Measurements from ENCODE around the gene DUSP16.

- TF ChIP-seq CTCF (conservative IDR thresholded peaks at IDR 0.05; ENCODE audit: low read depth, low read length) (no peak), EZH2phosphoT487 (IDR thresholded peaks at IDR 0.05; ENCODE audit: borderline replicate concordance, low read length) (no peak)
Observed at GRCh38 chr12:12510551-12510950, 52.1 kb downstream of the DUSP16 start.

Measured in PC-3 (cell line).